HG02884 (cell line): ENCODE measurements around the gene NINL.

Experiments used
- ATAC-seq: cut with Tn5 transposase; IDR thresholded peaks from one replicate; pipeline ENCODE4 v1.9.1; 2021; ENCODE audit warnings: mild to moderate bottlenecking, moderate library complexity; ENCODE audit not compliant: unreplicated experiment

The NINL gene

DNA sequence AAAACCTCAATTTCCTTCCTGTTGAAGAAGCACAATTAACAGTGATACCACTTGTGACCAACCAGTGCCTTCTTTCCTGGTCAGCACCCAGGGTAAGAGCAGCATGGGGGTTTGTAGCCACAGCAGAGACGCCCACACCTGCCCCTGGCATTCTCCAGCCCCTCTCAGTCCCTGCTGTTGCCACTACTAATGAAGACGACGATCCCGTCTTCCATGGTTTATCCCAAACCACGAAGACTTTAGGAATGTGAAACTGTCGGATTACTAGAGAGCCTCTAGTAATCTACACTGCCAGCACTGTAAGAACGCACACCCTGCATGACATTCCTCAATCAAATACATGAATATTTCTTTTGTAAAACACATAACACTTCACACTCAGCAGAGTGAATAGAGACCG, 117.9 kb downstream of the NINL start:
- no peak for ATAC-seq

DNA sequence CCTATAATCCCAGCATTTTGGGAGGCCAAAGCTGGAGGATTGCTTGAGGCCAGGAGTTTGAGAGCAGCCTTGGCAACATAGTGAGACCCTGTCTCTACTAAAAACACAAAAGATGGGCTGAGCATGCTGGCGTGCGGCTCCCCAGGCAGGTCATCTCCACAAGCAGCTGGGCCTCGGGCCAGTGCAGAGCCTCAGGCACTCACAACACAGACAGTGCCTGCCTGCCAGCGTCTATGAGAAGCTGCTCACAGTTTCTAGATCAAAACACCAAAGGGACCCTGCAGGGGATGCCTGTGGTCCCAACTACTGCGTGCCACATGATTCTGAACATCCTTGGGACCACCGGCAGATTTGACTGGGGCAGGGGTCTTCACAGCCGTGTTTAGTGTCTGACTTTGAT, 118.5 kb downstream of the NINL start:
- ATAC-seq, result no peak

GRCh38 chr20:25465243-25466135, 119.8 kb downstream of the NINL start:
- no peak for ATAC-seq

GRCh38 chr20:25464501-25465242, 120.7 kb downstream of the NINL start:
- no peak for ATAC-seq

DNA sequence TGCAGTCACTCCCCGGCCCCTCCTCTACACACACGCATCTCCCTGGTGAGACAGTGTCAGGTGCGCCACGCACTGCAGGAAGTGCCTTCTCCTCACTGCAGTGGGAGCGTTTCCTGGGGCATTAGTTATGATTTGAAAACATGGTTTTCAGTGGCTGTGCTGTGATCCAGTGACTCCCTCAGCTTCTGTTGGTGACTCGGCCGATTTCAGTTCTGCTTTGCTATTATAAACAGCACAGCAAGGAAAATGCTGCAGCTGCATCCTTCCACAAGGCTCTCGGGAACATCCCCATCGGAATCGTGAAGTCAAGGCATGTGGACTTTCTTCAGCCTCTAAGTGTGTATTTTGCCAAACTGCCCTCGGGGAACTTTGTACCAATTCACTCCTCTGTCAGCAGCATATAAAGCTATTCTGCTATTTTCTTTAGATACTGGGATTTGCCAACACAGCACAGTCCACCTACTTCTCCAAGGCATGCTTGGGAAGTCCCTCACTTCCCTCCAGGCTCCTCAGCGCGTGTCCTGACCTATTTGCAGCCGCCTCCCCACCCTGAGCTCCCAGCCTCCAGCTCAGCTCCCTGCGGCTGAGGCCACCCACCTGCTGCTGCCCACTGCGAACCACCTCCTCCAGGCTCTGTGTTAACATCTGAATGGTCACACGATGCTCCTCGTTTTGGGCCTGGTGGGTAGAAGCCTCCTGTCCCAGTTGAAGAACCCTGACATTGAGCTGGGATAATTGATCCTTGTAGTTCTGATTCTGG, 123.4 kb downstream of the NINL start:
- ATAC-seq, result no peak

- ATAC-seq, result no peak
These were observed 124.1 kb downstream of the NINL start for GRCh38 chr20:25461281-25461650.

GRCh38 chr20:25460566-25461280, 124.6 kb downstream of the NINL start:
- no peak for ATAC-seq

- ATAC-seq, result no peak
These were observed 125.3 kb downstream of the NINL start for GRCh38 chr20:25459916-25460535.

GRCh38 chr20:25459111-25459830, 126.1 kb downstream of the NINL start:
- no peak for ATAC-seq

- ATAC-seq, result no peak
These were observed 127.2 kb downstream of the NINL start for GRCh38 chr20:25457886-25458680.

- no peak for ATAC-seq
These were observed 131.0 kb downstream of the NINL start for GRCh38 chr20:25454153-25454900.

DNA sequence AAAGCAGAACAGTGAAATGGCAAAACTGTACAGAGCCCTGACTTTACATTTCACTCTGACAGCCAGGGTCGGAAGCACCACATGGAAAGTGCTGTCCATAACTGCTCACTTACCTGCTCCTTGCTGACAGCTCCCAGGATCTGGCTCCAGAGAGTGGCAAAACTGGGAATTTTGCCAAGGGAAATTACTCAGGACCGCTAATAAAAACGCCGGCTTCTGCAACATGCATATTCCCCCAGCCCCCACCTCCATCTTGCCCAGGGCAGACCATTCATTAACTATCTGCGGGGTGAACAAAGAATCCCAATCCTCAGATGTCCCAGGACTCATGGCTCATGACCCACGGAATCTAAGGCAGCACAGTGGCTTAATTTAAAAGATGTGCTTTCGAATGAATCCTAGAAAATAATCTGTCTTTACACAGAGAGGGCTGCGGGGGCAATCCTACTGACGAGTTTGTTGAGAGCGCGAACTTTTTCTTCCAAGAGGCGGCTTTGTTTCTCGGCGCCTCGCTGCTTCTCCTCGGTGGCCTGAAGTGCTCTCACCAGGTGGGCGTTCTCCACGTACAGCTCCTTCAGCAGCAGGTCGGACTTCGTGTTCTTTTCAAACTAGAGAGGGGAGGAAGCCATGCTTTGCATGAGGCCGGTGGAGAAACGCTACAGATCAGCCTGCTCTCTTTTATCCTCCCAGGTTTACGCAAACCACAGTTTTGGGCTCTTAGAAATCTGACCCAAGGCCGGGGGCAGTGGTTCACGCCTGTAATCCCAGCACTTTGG, 132.1 kb downstream of the NINL start:
- ATAC-seq, result no peak

GRCh38 chr20:25452333-25452732, 133.0 kb downstream of the NINL start:
- ATAC-seq, result no peak

DNA sequence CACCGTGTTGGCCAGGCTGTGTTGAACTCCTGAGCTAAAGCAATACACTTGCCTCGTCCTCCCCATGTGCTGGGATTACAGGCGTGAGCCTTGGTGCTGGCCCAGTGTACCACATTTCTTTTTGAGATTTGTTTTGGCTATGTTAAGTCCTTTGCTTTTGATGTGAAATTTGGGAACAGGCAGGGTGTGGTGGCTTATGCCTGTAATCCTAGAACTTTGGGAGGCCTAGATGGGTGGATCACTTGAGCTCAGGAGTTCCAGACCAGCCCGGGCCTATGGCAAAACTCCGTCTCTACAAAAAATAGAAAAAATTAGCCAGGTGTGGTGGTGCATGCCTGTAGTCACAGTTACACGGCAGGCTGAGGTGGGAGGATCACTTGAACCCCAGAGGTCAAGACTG, 137.7 kb downstream of the NINL start:
- no peak for ATAC-seq

GRCh38 chr20:25444556-25444955, 140.8 kb downstream of the NINL start:
- no peak for ATAC-seq

DNA sequence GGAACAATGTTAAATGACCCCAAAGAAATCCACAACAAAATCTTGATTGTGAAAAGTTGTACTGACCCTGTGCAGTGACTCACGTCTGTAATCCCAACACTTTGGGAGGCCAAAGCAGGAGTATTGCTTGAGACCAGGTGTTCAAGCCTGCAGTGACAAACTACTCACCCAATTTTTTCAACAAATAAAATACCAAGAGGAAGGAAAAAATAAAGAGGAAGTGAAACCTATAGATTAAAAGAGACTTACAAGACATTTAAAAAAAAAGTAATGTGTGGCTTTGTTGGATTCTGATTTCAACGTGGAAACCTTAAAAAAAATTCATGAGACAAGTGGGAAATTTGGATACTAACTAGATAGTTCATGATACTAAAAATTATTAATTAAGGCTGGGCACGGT, 146.0 kb downstream of the NINL start:
- peak; percentile 61 for ATAC-seq

DNA sequence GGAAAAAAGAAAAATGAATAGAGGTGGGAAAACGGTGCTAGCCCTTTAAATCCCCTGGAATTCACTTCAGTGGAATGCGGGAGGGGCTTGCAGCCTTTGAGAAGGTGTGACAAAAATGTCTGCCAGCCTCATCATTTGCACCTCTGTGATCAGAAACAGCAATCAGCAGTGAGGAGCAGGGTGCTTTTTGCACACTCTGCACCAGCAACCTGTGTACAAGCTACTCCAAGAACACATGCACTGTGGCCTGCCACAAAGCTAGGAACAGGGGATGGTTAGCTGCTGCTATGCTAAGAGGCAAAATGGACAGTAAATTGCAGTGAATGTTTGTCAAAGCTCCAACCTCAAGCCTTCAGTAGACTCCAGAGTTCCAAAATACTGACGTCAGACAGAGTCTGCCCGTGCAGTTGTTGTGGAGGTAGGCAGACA, 148.2 kb downstream of the NINL start:
- ATAC-seq, result no peak
